ENCODE measurements around the gene PARD6A. TPM values are rescaled to one million over a fixed set of nuclear protein-coding genes. Genes with fewer than 3 reads are reported as not detected.

PARD6A gene
- total and polyA plus RNA-seq, 7 donors, result 4.9 to 11.0 (median 6.8) TPM

GRCh38 chr16:67697422-67698185, 36.8 kb downstream of the PARD6A start:
- no peak overlapping the region for H3K27ac ChIP-seq
- DNase-seq (no peak), ATAC-seq (no peak)
- H3K4me1 ChIP-seq, result peaks cover 6% of the 10 kb centered on the region
- TF ChIP-seq CTCF (IDR thresholded peaks at IDR 0.05), result no peak
- H3K4me3 ChIP-seq, result no peak overlapping the region
- 79 to 94% (median 89%) methylated on average over 4 of the region's 4 CpGs for WGBS, 3 donors
- no peaks in the 10 kb centered on the region for H3K36me3 ChIP-seq (ENCODE audit: insufficient read depth in 1 of 2, low read depth in 1 of 2)
- no peaks in the 10 kb centered on the region for H3K9me3 ChIP-seq
- no peaks in the 10 kb centered on the region for H3K27me3 ChIP-seq (ENCODE audit: insufficient read depth in 3 of 3, low read length in 2 of 3)
- intact Hi-C loops (cut with DNase I), result loop anchor here in 1 of 2 donors (10.0 kb wide), 1 partner anchor 347 kb away; no protein-coding TSS in a partner anchor

- H3K9me3 ChIP-seq, result no peaks in the 10 kb centered on the region
- H3K27ac ChIP-seq, result no peak overlapping the region
- peaks cover 22% of the 10 kb centered on the region for H3K4me1 ChIP-seq
- 96 to 99% (median 97%) methylated on average over 7 of the region's 7 CpGs for WGBS, 3 donors
- no peaks in the 10 kb centered on the region for H3K36me3 ChIP-seq (ENCODE audit: insufficient read depth in 1 of 2, low read depth in 1 of 2)
- H3K27me3 ChIP-seq (ENCODE audit: insufficient read depth in 3 of 3, low read length in 2 of 3), result no peaks in the 10 kb centered on the region
- TF ChIP-seq CTCF (IDR thresholded peaks at IDR 0.05), result no peak
- no peak overlapping the region for H3K4me3 ChIP-seq
- no peak for ATAC-seq
- intact Hi-C loops (cut with DNase I), result loop anchor here in 1 of 2 donors (10.0 kb wide), 1 partner anchor 346 kb away; no protein-coding TSS in a partner anchor
- DNase-seq, result no peak
Observed at GRCh38 chr16:67699265-67699664, 38.5 kb downstream of the PARD6A start.

- Histone ChIP-seq H3K4me1 (peaks cover 36% of the 10 kb centered on the region), H3K4me3 (no peak overlapping the region), H3K27ac (peak overlapping the region; percentile 74), H3K27me3 (ENCODE audit: insufficient read depth in 3 of 3, low read length in 2 of 3) (no peaks in the 10 kb centered on the region), H3K9me3 (no peaks in the 10 kb centered on the region), H3K36me3 (ENCODE audit: insufficient read depth in 1 of 2, low read depth in 1 of 2) (no peaks in the 10 kb centered on the region)
- no peak for TF ChIP-seq CTCF (IDR thresholded peaks at IDR 0.05)
- 94 to 96% (median 96%) methylated on average over 1 of the region's 1 CpG for WGBS, 3 donors
- DNase-seq (no peak), ATAC-seq (no peak)
- intact Hi-C loops (cut with DNase I), result no loop called here
Observed at GRCh38 chr16:67701420-67701819, 40.7 kb downstream of the PARD6A start.

- Histone ChIP-seq H3K27ac (peak overlapping the region; percentile 74), H3K9me3 (no peaks in the 10 kb centered on the region), H3K4me3 (no peak overlapping the region), H3K4me1 (peaks cover 36% of the 10 kb centered on the region), H3K27me3 (ENCODE audit: insufficient read depth in 3 of 3, low read length in 2 of 3) (no peaks in the 10 kb centered on the region), H3K36me3 (ENCODE audit: insufficient read depth in 1 of 2, low read depth in 1 of 2) (no peaks in the 10 kb centered on the region)
- TF ChIP-seq CTCF (IDR thresholded peaks at IDR 0.05), result no peak
- intact Hi-C loops (cut with DNase I), result no loop called here
- DNase-seq, result no peak
- ATAC-seq, result peak; percentile 38 to 68 (median 56)
- 62 to 93% (median 77%) methylated on average over 4 of the region's 4 CpGs for WGBS, 3 donors
Observed at GRCh38 chr16:67702130-67702529, 41.4 kb downstream of the PARD6A start.
